Measurements from ENCODE around the gene HEXD. TPM values are rescaled to one million over a fixed set of nuclear protein-coding genes. Genes with fewer than 3 reads are reported as not detected.

HEXD gene
- 30.0 and 35.9 TPM in 2 replicates for total RNA-seq (2021)
- Bru-seq, nascent RNA: percentile 51 among the genes with signal in this experiment
- percentile 53 among the genes with signal in this experiment for BruChase-seq, experiment 1, labeled RNA remaining after a 2-hour chase
- BruChase-seq, experiment 2, labeled RNA remaining after a 6-hour chase: percentile 57 among the genes with signal in this experiment
- long read RNA-seq, partial matches to known transcripts: 5 of 21 reads
- long read RNA-seq, other reads (novel, unspliced or antisense): 8 of 21 reads

- TF ChIP-seq CTCF (conservative IDR thresholded peaks at IDR 0.05): no peak
- TF ChIP-seq EZH2 (IDR thresholded peaks at IDR 0.05; ENCODE audit: low read depth): no peak
These were observed at the start of gene HEXD, which contains the start of gene OGFOD3 for GRCh38 chr17:82418001-82418986. Gene HEXD, plus strand, starts transcription at chr17:82418347. Its CDS starts 1,453 bp downstream, at chr17:82419800. Gene OGFOD3, minus strand, starts transcription at chr17:82418586. Its CDS starts 101 bp downstream, at chr17:82418485.

GRCh38 chr17:82369211-82369610 lies 48.9 kb upstream of the HEXD start:
- Histone ChIP-seq H3K79me2 (ENCODE audit: low read depth) (no peaks in the 10 kb centered on the region), H2AFZ (no peak overlapping the region), H3K4me2 (no peak overlapping the region), H3K9me2 (ENCODE audit: insufficient read depth) (no peaks in the 10 kb centered on the region), H3K27ac (no peak overlapping the region), H4K20me1 (ENCODE audit: insufficient read depth) (no peaks in the 10 kb centered on the region), H3K4me1 (replicated peaks; ENCODE audit: insufficient read depth) (no peaks in the 10 kb centered on the region), H3K36me3 (ENCODE audit: low read depth) (no peaks in the 10 kb centered on the region), H3K27me3 (ENCODE audit: insufficient read depth, low read depth) (no peaks in the 10 kb centered on the region), H3K9me3 (ENCODE audit: insufficient read depth, low read depth) (no peaks in the 10 kb centered on the region), H3F3A (ENCODE audit: insufficient read depth, low read depth) (no peaks in the 10 kb centered on the region), H3K4me3 (no peak overlapping the region)
- intact Hi-C loops (cut with micrococcal nuclease; ENCODE audit: unreplicated experiment): no loop called here
- no peak for DNase-seq
- ChIA-PET CTCF (no interaction called here), POLR2A (ENCODE audit: unreplicated experiment) (no interaction called here)
- BruUV-seq (replicated peaks): no TSS peak
- TF ChIP-seq CTCF (conservative IDR thresholded peaks at IDR 0.05): no peak
- no peak for TF ChIP-seq EZH2 (IDR thresholded peaks at IDR 0.05; ENCODE audit: low read depth)

More at GRCh38 chr17:82418001-82418986, at the start of gene HEXD, which contains the start of gene OGFOD3:
- H3K9me3 ChIP-seq (ENCODE audit: insufficient read depth, low read depth): no peaks in the 10 kb centered on the region
- 0 out of 2 replicates have a peak, but pooled peaks cover 3% of the 10 kb centered on the region for H3K36me3 ChIP-seq (ENCODE audit: low read depth)
- H2AFZ ChIP-seq: peak within 1 kb of the TSS; percentile 81
- no peak within 1 kb of the TSS for H3K27ac ChIP-seq
- CTCF ChIA-PET: interaction anchor here (0.6 to 0.7 kb wide), 2 partner anchors 54 to 458 kb away, joined by 3 to 4 read pairs; no protein-coding TSS in a partner anchor
- H3K4me2 ChIP-seq: peak within 1 kb of the TSS; percentile 98
- no TSS peak for BruUV-seq (replicated peaks)
- intact Hi-C loops (cut with micrococcal nuclease; ENCODE audit: unreplicated experiment): loop anchor here (5.0 kb wide), 1 partner anchor 134 kb away; no protein-coding TSS in a partner anchor
- no peaks in the 10 kb centered on the region for H3F3A ChIP-seq (ENCODE audit: insufficient read depth, low read depth)
- 0 out of 2 replicates have a peak, but pooled peaks cover 3% of the 10 kb centered on the region for H3K79me2 ChIP-seq (ENCODE audit: low read depth)
- H3K4me3 ChIP-seq: peak within 1 kb of the TSS; percentile 81
- H3K9me2 ChIP-seq (ENCODE audit: insufficient read depth): no peaks in the 10 kb centered on the region
- H3K4me1 ChIP-seq (replicated peaks; ENCODE audit: insufficient read depth): peaks cover 9% of the 10 kb centered on the region
- peaks cover 9% of the 10 kb centered on the region for H4K20me1 ChIP-seq (ENCODE audit: insufficient read depth)
- POLR2A ChIA-PET (ENCODE audit: unreplicated experiment): interaction anchor here (0.7 kb wide), 1 partner anchor 84 kb away, joined by 6 read pairs; the partner anchor contains the start of gene SECTM1
- H3K27me3 ChIP-seq (ENCODE audit: insufficient read depth, low read depth): no peaks in the 10 kb centered on the region
- peak; percentile 56 to 91 for DNase-seq
